Erythroblast (primary cell): ENCODE results near the gene ZNF217.

Source experiments
- GATA1 ChIP-seq: IDR thresholded peaks from 2 replicates; pipeline ENCODE4 v1.6.1; 2011; ENCODE audit warnings: low read depth, mild to moderate bottlenecking, control low read depth, low read length, moderate library complexity
- POLR2A ChIP-seq: IDR thresholded peaks from 2 replicates; pipeline ENCODE4 v1.6.1; 2011; ENCODE audit warnings: mild to moderate bottlenecking, low read length

DNA sequence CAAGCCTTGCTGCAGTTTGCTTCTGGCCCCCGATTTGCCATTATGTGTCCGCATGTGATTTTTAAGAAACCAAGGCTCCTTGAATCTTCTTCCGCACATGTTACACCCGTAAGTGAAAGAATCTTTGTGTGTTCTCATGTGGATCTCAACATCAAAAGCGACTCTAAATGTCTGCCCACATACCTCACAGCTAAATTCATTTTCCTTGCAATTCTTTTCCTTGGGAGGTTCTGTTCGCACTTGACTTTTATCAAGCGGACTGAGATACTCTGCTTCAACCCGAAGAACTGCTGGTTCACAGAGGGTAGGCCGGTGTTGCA lies 11.4 kb downstream of the ZNF217 start:
- TF ChIP-seq POLR2A = no peak
- TF ChIP-seq GATA1 = no peak
